WTC11 (cell line): ENCODE measurements around the gene PDRG1.
"Not testable (repeated sequence)": the region's sequence is repeated elsewhere in the genome, so short reads cannot be mapped to it uniquely, and the experiment has no call there.

Source experiments
- ATF1 ChIP-seq: sonication (generic); formaldehyde crosslinking; IDR thresholded peaks from 2 replicates; pipeline ENCODE4 v1.8.1; 2023; ENCODE audit warnings: mild to moderate bottlenecking, moderate library complexity, missing genetic modification reagents
- ATF6 ChIP-seq: sonication (generic); formaldehyde crosslinking; IDR thresholded peaks from 2 replicates; pipeline ENCODE4 v1.8.1; 2023; ENCODE audit warnings: mild to moderate bottlenecking, missing genetic modification reagents
- CBFB ChIP-seq: sonication (generic); formaldehyde crosslinking; IDR thresholded peaks from 2 replicates; pipeline ENCODE4 v1.8.1; 2022; ENCODE audit warnings: mild to moderate bottlenecking, low read depth, missing genetic modification reagents
- CREB1 ChIP-seq: sonication (generic); formaldehyde crosslinking; IDR thresholded peaks from 2 replicates; pipeline ENCODE4 v1.8.0; 2023; ENCODE audit warnings: mild to moderate bottlenecking, missing genetic modification reagents
- CTCF ChIP-seq: fragments of 200-600 bp; IDR thresholded peaks from 2 replicates; pipeline ENCODE4 v1.8.0; 2022; ENCODE audit warnings: antibody characterized with exemption
- MAX ChIP-seq: sonication (generic); formaldehyde crosslinking; IDR thresholded peaks from 2 replicates; pipeline ENCODE4 v1.8.0; 2022; ENCODE audit warnings: mild to moderate bottlenecking, missing genetic modification reagents
- NFYB ChIP-seq: sonication (generic); formaldehyde crosslinking; conservative IDR thresholded peaks from 2 replicates; pipeline ENCODE4 v1.8.0; 2022; ENCODE audit warnings: low read depth, missing genetic modification reagents
- SP1 ChIP-seq: sonication (generic); formaldehyde crosslinking; conservative IDR thresholded peaks from 2 replicates; pipeline ENCODE4 v1.8.1; 2022; ENCODE audit warnings: missing genetic modification reagents
- TCF7 ChIP-seq: sonication (generic); formaldehyde crosslinking; IDR thresholded peaks from 2 replicates; pipeline ENCODE4 v1.8.0; 2022; ENCODE audit warnings: mild to moderate bottlenecking, low read depth, missing genetic modification reagents, moderate library complexity
- ZBTB43 ChIP-seq: sonication (generic); formaldehyde crosslinking; IDR thresholded peaks from 2 replicates; pipeline ENCODE4 v1.8.1; 2023; ENCODE audit warnings: mild to moderate bottlenecking, missing genetic modification reagents
- ZNF263 ChIP-seq: sonication (generic); formaldehyde crosslinking; IDR thresholded peaks from 2 replicates; pipeline ENCODE4 v1.8.1; 2022; ENCODE audit warnings: low read depth, mild to moderate bottlenecking, moderate library complexity, missing genetic modification reagents
- ZNF512 ChIP-seq: sonication (generic); formaldehyde crosslinking; IDR thresholded peaks from 2 replicates; pipeline ENCODE4 v1.8.1; 2022; ENCODE audit warnings: missing genetic modification reagents, borderline replicate concordance

- TF ChIP-seq MAX (CRISPR knock-in tag); CREB1; CTCF; ZBTB43 (CRISPR knock-in tag); SP1 (CRISPR knock-in tag); NFYB; ZNF263 (CRISPR knock-in tag); ATF1 (CRISPR knock-in tag); ATF6 (CRISPR knock-in tag); CBFB (CRISPR knock-in tag); ZNF512; TCF7: not testable (repeated sequence)
These were observed 30.4 kb downstream of the PDRG1 start for GRCh38 chr20:31921480-31921879.
